Body of pancreas (tissue), 4 donors: ENCODE data around the gene TCTN1. TPM values are rescaled to one million over a fixed set of nuclear protein-coding genes. Genes with fewer than 3 reads are reported as not detected.
A peak's percentile ranks its signal among the peaks of the same experiment; 100 is the strongest.
"Not testable (repeated sequence)": the region's sequence is repeated elsewhere in the genome, so short reads cannot be mapped to it uniquely, and the experiment has no call there.

Experiments used
- ATAC-seq: fragments of 150-250 bp; one replicate; pipeline ENCODE4 v1.9.1; 2016
- DNase-seq, 4 donors: peaks; one replicate each; pipeline ENCODE4 v3.0.0-alpha.2; 2019
- H3K27ac ChIP-seq, 4 donors: fragments of 200-600 bp; sonication (generic); 1 replicate in 3 of 4; 2 replicates in 1 of 4; pipeline versions ENCODE4 v1.5.1 to v1.6.1; 2016 to 2019; ENCODE audit warnings: mild to moderate bottlenecking in 1 of 4, mixed read lengths in 1 of 4, moderate library complexity in 1 of 4
- H3K27me3 ChIP-seq, 2 donors: fragments of 200-600 bp; sonication (generic); one replicate each; pipeline ENCODE4 v1.6.0; 2016; ENCODE audit warnings: mild to moderate bottlenecking in 1 of 2
- H3K36me3 ChIP-seq, 2 donors: fragments of 200-600 bp; sonication (generic); replicated peaks in 1 of 2; 2 replicates each; pipeline ENCODE4 v1.5.1; 2016; ENCODE audit warnings: low read depth in 2 of 2; ENCODE audit not compliant: insufficient read depth in 1 of 2
- H3K4me1 ChIP-seq: fragments of 200-600 bp; sonication (generic); one replicate; pipeline ENCODE4 v1.6.0; 2016
- H3K4me3 ChIP-seq, 2 donors: fragments of 200-600 bp; sonication (generic); 1 replicate in 1 of 2; 2 replicates in 1 of 2; pipeline ENCODE4 v1.5.1; 2016 to 2019
- H3K9me3 ChIP-seq, 3 donors: fragments of 200-600 bp; sonication (generic); 1 replicate in 2 of 3; 2 replicates in 1 of 3; pipeline ENCODE4 v1.5.1; 2016
- POLR2A ChIP-seq, 3 donors: fragments of 450-650 bp; IDR thresholded peaks; one replicate each; pipeline ENCODE4 v1.6.1; 2016; ENCODE audit warnings: antibody characterized with exemption in 3 of 3, mild to moderate bottlenecking in 2 of 3
- WGBS, 2 donors: methylation state at CpG; one replicate each; pipeline ENCODE4 v1.1.5; 2017; 5-methylcytosine and 5-hydroxymethylcytosine counted together
- intact Hi-C: fragments of 100-400 bp; cut with DNase I; formaldehyde crosslinking; loops from one replicate; pipeline ENCODE4 v1.15.1; 2023
- total RNA-seq, 2 donors: library from RNA; depleted of rRNA; stranded (reverse); fragments of >200 nt; gene quantifications; one replicate each; pipeline ENCODE4 v1.1.0, GENCODE V29; 2016
- TF ChIP-seq, protein P1 (sequence below), 7 experiments: fragments of 450-650 bp in 4 of 7; fragments of 200-600 bp in 3 of 7; sonication (generic) in 3 of 7; IDR thresholded peaks; one replicate each; pipeline ENCODE4 v1.5.1; 2016 to 2019; ENCODE audit warnings: antibody characterized with exemption in 7 of 7

TCTN1 gene
- total RNA-seq, 2 donors from 2014 or later: 54.7 to 95.6 TPM

DNA sequence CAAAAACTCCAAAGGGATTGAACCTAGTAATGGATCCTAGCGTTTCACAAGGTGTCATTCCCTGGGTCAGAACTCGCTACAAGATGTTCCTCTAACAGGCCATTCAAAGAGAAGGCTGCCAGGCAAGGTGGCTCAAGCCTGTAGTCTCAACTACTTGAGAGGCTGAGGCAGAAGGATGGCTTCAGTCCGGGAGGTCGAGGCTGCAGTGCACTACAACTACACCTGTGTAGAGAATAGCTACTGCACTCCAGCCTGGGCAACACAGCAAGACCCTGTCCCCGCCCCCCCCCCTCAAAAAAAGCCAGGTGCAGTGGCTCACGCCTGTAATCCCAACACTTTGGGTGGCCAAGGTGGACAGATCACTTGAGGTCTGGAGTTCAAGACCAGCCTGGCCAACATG is 45.2 kb upstream of the TCTN1 start:
- no peaks in the 10 kb centered on the region for H3K9me3 ChIP-seq
- intact Hi-C loops: no loop called here
- peaks cover 30% of the 10 kb centered on the region for H3K4me1 ChIP-seq
- H3K4me3 ChIP-seq: no peak overlapping the region
- H3K27me3 ChIP-seq: no peaks in the 10 kb centered on the region
- WGBS, 2 donors: 94 to 97% methylated on average over 6 of the region's 6 CpGs
- TF ChIP-seq, protein P1, sequence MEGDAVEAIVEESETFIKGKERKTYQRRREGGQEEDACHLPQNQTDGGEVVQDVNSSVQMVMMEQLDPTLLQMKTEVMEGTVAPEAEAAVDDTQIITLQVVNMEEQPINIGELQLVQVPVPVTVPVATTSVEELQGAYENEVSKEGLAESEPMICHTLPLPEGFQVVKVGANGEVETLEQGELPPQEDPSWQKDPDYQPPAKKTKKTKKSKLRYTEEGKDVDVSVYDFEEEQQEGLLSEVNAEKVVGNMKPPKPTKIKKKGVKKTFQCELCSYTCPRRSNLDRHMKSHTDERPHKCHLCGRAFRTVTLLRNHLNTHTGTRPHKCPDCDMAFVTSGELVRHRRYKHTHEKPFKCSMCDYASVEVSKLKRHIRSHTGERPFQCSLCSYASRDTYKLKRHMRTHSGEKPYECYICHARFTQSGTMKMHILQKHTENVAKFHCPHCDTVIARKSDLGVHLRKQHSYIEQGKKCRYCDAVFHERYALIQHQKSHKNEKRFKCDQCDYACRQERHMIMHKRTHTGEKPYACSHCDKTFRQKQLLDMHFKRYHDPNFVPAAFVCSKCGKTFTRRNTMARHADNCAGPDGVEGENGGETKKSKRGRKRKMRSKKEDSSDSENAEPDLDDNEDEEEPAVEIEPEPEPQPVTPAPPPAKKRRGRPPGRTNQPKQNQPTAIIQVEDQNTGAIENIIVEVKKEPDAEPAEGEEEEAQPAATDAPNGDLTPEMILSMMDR (IDR thresholded peaks at IDR 0.05): no peak
- TF ChIP-seq POLR2A (IDR thresholded peaks at IDR 0.05): no peak
- no peak for ATAC-seq
- H3K36me3 ChIP-seq: no peaks in the 10 kb centered on the region
- H3K27ac ChIP-seq: no peak overlapping the region
- no peak for DNase-seq

DNA sequence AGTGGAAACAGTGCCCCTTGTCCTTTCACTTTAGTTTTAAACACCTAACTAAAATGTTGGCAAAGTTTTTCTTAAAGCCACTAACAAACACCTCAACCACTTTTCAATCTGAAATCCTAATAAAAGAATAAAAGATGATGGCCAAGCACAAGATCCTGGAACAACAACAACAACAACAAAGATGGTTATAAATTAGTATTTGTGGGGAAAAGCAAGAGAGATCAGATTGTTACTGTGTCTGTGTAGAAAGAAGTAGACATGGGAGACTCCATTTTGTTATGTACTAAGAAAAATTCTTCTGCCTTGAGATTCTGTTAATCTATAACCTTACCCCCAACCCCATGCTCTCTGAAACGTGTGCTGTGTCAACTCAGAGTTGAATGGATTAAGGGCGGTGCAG is 44.1 kb upstream of the TCTN1 start:
- 40% methylated on average over 1 of the region's 2 CpGs; no CpG with 5 or more reads in 1 of the 2 donors for WGBS, 2 donors
- H3K4me3 ChIP-seq, H3K27ac ChIP-seq, ATAC-seq, H3K36me3 ChIP-seq, intact Hi-C loops, DNase-seq, H3K9me3 ChIP-seq, H3K27me3 ChIP-seq: not testable (repeated sequence)
- peaks cover 24% of the 10 kb centered on the region for H3K4me1 ChIP-seq

DNA sequence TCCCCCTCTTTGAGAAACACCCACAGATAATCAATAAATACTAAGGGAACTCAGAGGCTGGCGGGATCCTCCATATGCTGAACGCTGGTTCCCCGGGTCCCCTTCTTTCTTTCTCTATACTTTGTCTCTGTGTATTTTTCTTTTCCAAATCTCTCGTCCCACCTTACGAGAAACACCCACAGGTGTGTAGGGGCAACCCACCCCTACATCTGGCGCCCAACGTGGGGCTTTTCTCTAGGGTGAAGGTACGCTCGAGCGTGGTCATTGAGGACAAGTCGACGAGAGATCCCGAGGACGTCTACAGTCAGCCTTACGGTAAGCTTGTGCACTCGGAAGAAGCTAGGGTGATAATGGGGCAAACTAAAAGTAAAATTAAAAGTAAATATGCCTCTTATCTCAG is 43.1 kb upstream of the TCTN1 start:
- H3K27me3 ChIP-seq, ATAC-seq, H3K27ac ChIP-seq, intact Hi-C loops, H3K36me3 ChIP-seq, H3K9me3 ChIP-seq, H3K4me3 ChIP-seq, DNase-seq: not testable (repeated sequence)
- peaks cover 24% of the 10 kb centered on the region for H3K4me1 ChIP-seq
- 95 to 98% methylated on average over 16 of the region's 16 CpGs for WGBS, 2 donors

GRCh38 chr12:110574044-110574443 is 39.9 kb upstream of the TCTN1 start:
- 50% methylated on average over 1 of the region's 1 CpG for WGBS, 2 donors
- peaks cover 27% of the 10 kb centered on the region for H3K4me1 ChIP-seq
- no peak overlapping the region for H3K4me3 ChIP-seq

GRCh38 chr12:110574717-110575230 is 39.2 kb upstream of the TCTN1 start:
- H3K4me3 ChIP-seq, H3K27ac ChIP-seq, intact Hi-C loops, H3K9me3 ChIP-seq, DNase-seq, H3K27me3 ChIP-seq, H3K36me3 ChIP-seq, ATAC-seq: not testable (repeated sequence)
- 92 to 95% methylated on average over 10 of the region's 10 CpGs for WGBS, 2 donors
- peaks cover 34% of the 10 kb centered on the region for H3K4me1 ChIP-seq

More at GRCh38 chr12:110574044-110574443, 39.9 kb upstream of the TCTN1 start:
- TF ChIP-seq, protein P1 (IDR thresholded peaks at IDR 0.05): no peak
- no peak for TF ChIP-seq POLR2A (IDR thresholded peaks at IDR 0.05)
- Histone ChIP-seq H3K9me3 (no peaks in the 10 kb centered on the region), H3K27me3 (no peaks in the 10 kb centered on the region), H3K27ac (no peak overlapping the region), H3K36me3 (no peaks in the 10 kb centered on the region)
- DNase-seq (no peak), ATAC-seq (no peak)
- intact Hi-C loops: no loop called here

DNA sequence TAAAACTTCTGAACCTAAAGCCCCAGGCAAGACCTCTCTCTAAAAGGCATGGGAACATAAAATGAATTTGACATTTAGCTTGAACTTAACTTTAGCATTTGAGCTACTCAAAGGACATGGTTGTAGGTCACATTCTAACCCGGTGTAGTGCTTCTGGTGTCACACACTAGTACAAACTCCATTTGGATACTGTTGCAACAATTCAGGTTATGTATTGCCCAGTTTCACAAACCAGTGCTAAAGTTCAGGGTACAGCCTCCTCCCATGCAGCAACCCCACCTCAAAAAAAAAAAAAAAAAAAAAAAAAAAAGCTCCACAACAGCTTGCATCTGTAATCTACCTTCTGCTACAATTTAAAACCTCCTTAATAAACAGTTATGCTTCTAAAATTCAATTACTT is 38.6 kb upstream of the TCTN1 start:
- H3K27me3 ChIP-seq: no peaks in the 10 kb centered on the region
- H3K9me3 ChIP-seq: no peaks in the 10 kb centered on the region
- H3K4me3 ChIP-seq: no peak overlapping the region
- TF ChIP-seq POLR2A (IDR thresholded peaks at IDR 0.05): no peak
- TF ChIP-seq, protein P1 (IDR thresholded peaks at IDR 0.05): no peak
- peak overlapping the region in 1 of 4 donors; percentile 15 for H3K27ac ChIP-seq
- DNase-seq (no peak), ATAC-seq (no peak)
- 4 to 20% methylated on average over 1 of the region's 1 CpG for WGBS, 2 donors
- intact Hi-C loops: no loop called here
- H3K36me3 ChIP-seq: no peaks in the 10 kb centered on the region
- peaks cover 39% of the 10 kb centered on the region for H3K4me1 ChIP-seq
